ENCODE measurements around the gene TEDC1.

Gene TEDC1

GRCh38 chr14:105496831-105497591, 6.0 kb downstream of the TEDC1 start:
- DNase-seq (ENCODE audit: low read depth in 2 of 2) = no peak

- no peak for DNase-seq (ENCODE audit: low read depth in 2 of 2)
Observed at GRCh38 chr14:105497671-105498429, 6.8 kb downstream of the TEDC1 start.

- DNase-seq (ENCODE audit: low read depth in 2 of 2) = no peak
Observed at GRCh38 chr14:105498430-105499255, 7.6 kb downstream of the TEDC1 start.

- no peak for DNase-seq (ENCODE audit: low read depth in 2 of 2)
Observed at GRCh38 chr14:105499256-105500035, 8.4 kb downstream of the TEDC1 start.

GRCh38 chr14:105500036-105500725, 9.1 kb downstream of the TEDC1 start:
- DNase-seq (ENCODE audit: low read depth in 2 of 2) = no peak

GRCh38 chr14:105500726-105501101, 9.7 kb downstream of the TEDC1 start:
- DNase-seq (ENCODE audit: low read depth in 2 of 2) = no peak

- no peak for DNase-seq (ENCODE audit: low read depth in 2 of 2)
Observed at GRCh38 chr14:105501504-105502291, 10.7 kb downstream of the TEDC1 start.

GRCh38 chr14:105502446-105503295, 11.6 kb downstream of the TEDC1 start:
- DNase-seq (ENCODE audit: low read depth in 2 of 2) = no peak

- no peak for DNase-seq (ENCODE audit: low read depth in 2 of 2)
Observed at GRCh38 chr14:105503296-105503640, 12.2 kb downstream of the TEDC1 start.

GRCh38 chr14:105503935-105504692, 13.1 kb downstream of the TEDC1 start:
- no peak for DNase-seq (ENCODE audit: low read depth in 2 of 2)

- no peak for DNase-seq (ENCODE audit: low read depth in 2 of 2)
Observed at GRCh38 chr14:105505101-105505500, 14.1 kb downstream of the TEDC1 start.

- no peak for DNase-seq (ENCODE audit: low read depth in 2 of 2)
Observed at GRCh38 chr14:105507247-105507646, 16.2 kb downstream of the TEDC1 start.

GRCh38 chr14:105508069-105508468, 17.0 kb downstream of the TEDC1 start:
- no peak for DNase-seq (ENCODE audit: low read depth in 2 of 2)

- no peak for DNase-seq (ENCODE audit: low read depth in 2 of 2)
Observed at GRCh38 chr14:105508601-105509000, 17.6 kb downstream of the TEDC1 start.

GRCh38 chr14:105517096-105517495, 26.1 kb downstream of the TEDC1 start:
- no peak for DNase-seq (ENCODE audit: low read depth in 2 of 2)

- DNase-seq (ENCODE audit: low read depth in 2 of 2) = no peak
Observed at GRCh38 chr14:105519946-105520698, 29.1 kb downstream of the TEDC1 start.

GRCh38 chr14:105525326-105525725, 34.3 kb downstream of the TEDC1 start:
- no peak for DNase-seq (ENCODE audit: low read depth in 2 of 2)

All from stimulated activated CD4-positive, alpha-beta T cell treated with anti-CD3 and anti-CD28 coated beads, Interleukin-12 subunit alpha, Interleukin-12 subunit beta, amount 100 ng/mL, for 24 hours (primary cell).